Measurements from ENCODE around the gene CARMIL3.

GRCh38 chr14:24051176-24051788 is 527 bp upstream of the CARMIL3 start:
- TF ChIP-seq CTCF (IDR thresholded peaks at IDR 0.05; ENCODE audit: low read length) (no peak), EZH2 (IDR thresholded peaks at IDR 0.05; ENCODE audit: borderline replicate concordance, low read length) (no peak)
